Tibial nerve (tissue), 4 donors: ENCODE data around the gene CCL8. TPM values are rescaled to one million over a fixed set of nuclear protein-coding genes. Genes with fewer than 3 reads are reported as not detected.

Experiments
- DNase-seq, 2 donors: peaks; one replicate each; pipeline ENCODE4 v3.0.0-alpha.2; 2019; ENCODE audit warnings: low spot score in 2 of 2
- H3K27ac ChIP-seq, 4 donors: fragments of 200-600 bp; sonication (generic) in 3 of 4; one replicate each; pipeline ENCODE4 v1.5.1; 2017 to 2019; ENCODE audit warnings: mild to moderate bottlenecking in 1 of 4
- H3K27me3 ChIP-seq, 2 donors: fragments of 200-600 bp; sonication (generic) in 1 of 2; one replicate each; pipeline versions ENCODE4 v1.5.1 to v1.6.0; 2017 to 2019
- H3K36me3 ChIP-seq, 3 donors: fragments of 200-600 bp; sonication (generic); one replicate each; pipeline ENCODE4 v1.5.1; 2018 to 2019
- H3K4me1 ChIP-seq, 4 donors: fragments of 200-600 bp; sonication (generic) in 3 of 4; one replicate each; pipeline ENCODE4 v1.5.1; 2017 to 2019
- H3K4me3 ChIP-seq, 4 donors: fragments of 200-600 bp; sonication (generic) in 3 of 4; one replicate each; pipeline ENCODE4 v1.5.1; 2017 to 2019; ENCODE audit warnings: mild to moderate bottlenecking in 1 of 4, moderate library complexity in 1 of 4
- H3K9me3 ChIP-seq, 4 donors: fragments of 200-600 bp; sonication (generic) in 3 of 4; one replicate each; pipeline ENCODE4 v1.5.1; 2017 to 2019
- CTCF ChIP-seq, 5 experiments: fragments of 200-600 bp in 3 of 5; fragments of 450-650 bp in 2 of 5; sonication (generic) in 3 of 5; IDR thresholded peaks; one replicate each; pipeline ENCODE4 v1.5.1; 2016 to 2019; ENCODE audit warnings: antibody characterized with exemption in 5 of 5, mild to moderate bottlenecking in 3 of 5, moderate library complexity in 2 of 5
- EP300 ChIP-seq, 2 donors: sonication (generic); formaldehyde crosslinking; IDR thresholded peaks; one replicate each; pipeline ENCODE4 v1.6.1; 2017; ENCODE audit warnings: antibody characterized with exemption in 2 of 2, mild to moderate bottlenecking in 1 of 2
- POLR2A ChIP-seq, 2 donors: fragments of 450-650 bp; IDR thresholded peaks; one replicate each; pipeline ENCODE4 v1.6.1; 2017; ENCODE audit warnings: antibody characterized with exemption in 2 of 2, mild to moderate bottlenecking in 2 of 2, moderate library complexity in 2 of 2
- WGBS, 2 donors: methylation state at CpG; one replicate each; pipeline ENCODE4 v1.1.5; 2018; 5-methylcytosine and 5-hydroxymethylcytosine counted together
- total RNA-seq, 4 donors: library from RNA; depleted of rRNA; stranded (reverse); fragments of >200 nt; gene quantifications; one replicate each; pipeline ENCODE4 v1.1.0, GENCODE V29; 2016

The CCL8 gene
- total RNA-seq, 4 donors from 2014 or later, result not detected

- no peak overlapping the region for H3K4me3 ChIP-seq
- H3K36me3 ChIP-seq, result no peaks in the 10 kb centered on the region
- no peak overlapping the region for H3K27ac ChIP-seq
- no peaks in the 10 kb centered on the region for H3K27me3 ChIP-seq
- H3K9me3 ChIP-seq, result no peaks in the 10 kb centered on the region
- no peak for TF ChIP-seq EP300 (IDR thresholded peaks at IDR 0.05)
- no peak for TF ChIP-seq POLR2A (IDR thresholded peaks at IDR 0.05)
- TF ChIP-seq CTCF (IDR thresholded peaks at IDR 0.05), result no peak
- DNase-seq, result no peak
- H3K4me1 ChIP-seq, result peaks cover 0 to 45% (median 6%) of the 10 kb centered on the region in 4 donors
- WGBS, 2 donors, result 95% methylated on average over 4 of the region's 4 CpGs
Measured at GRCh38 chr17:34305061-34305460, 14.2 kb upstream of the CCL8 start.

- no peak overlapping the region for H3K27ac ChIP-seq
- H3K9me3 ChIP-seq, result no peaks in the 10 kb centered on the region
- TF ChIP-seq POLR2A (IDR thresholded peaks at IDR 0.05) (no peak), EP300 (IDR thresholded peaks at IDR 0.05) (no peak), CTCF (IDR thresholded peaks at IDR 0.05) (no peak)
- H3K27me3 ChIP-seq, result no peaks in the 10 kb centered on the region
- no peak for DNase-seq
- peaks cover 0 to 39% (median 6%) of the 10 kb centered on the region in 4 donors for H3K4me1 ChIP-seq
- no peaks in the 10 kb centered on the region for H3K36me3 ChIP-seq
- no peak overlapping the region for H3K4me3 ChIP-seq
Measured at GRCh38 chr17:34305606-34306005, 13.6 kb upstream of the CCL8 start.

GRCh38 chr17:34306466-34306865 lies 12.8 kb upstream of the CCL8 start:
- peak in 1 of 2 donors; percentile 29 for DNase-seq

GRCh38 chr17:34307110-34307509 lies 12.1 kb upstream of the CCL8 start:
- peak; percentile 30 to 62 for DNase-seq
- Histone ChIP-seq H3K27ac (peak overlapping the region in 2 of 4 donors; percentile 21 to 41), H3K4me3 (no peak overlapping the region), H3K27me3 (no peaks in the 10 kb centered on the region), H3K4me1 (peaks cover 0 to 36% (median 6%) of the 10 kb centered on the region in 4 donors), H3K36me3 (no peaks in the 10 kb centered on the region), H3K9me3 (no peaks in the 10 kb centered on the region)
- WGBS, 2 donors, result 47 to 48% methylated on average over 3 of the region's 3 CpGs
- TF ChIP-seq EP300 (IDR thresholded peaks at IDR 0.05), result peak in 1 of 2 donors; percentile 70
- no peak for TF ChIP-seq POLR2A (IDR thresholded peaks at IDR 0.05)

More at GRCh38 chr17:34306466-34306865, 12.8 kb upstream of the CCL8 start:
- no peaks in the 10 kb centered on the region for H3K27me3 ChIP-seq
- peak overlapping the region in 1 of 4 donors; percentile 41 for H3K27ac ChIP-seq
- TF ChIP-seq EP300 (IDR thresholded peaks at IDR 0.05), result no peak
- TF ChIP-seq CTCF (IDR thresholded peaks at IDR 0.05), result peak in 3 of 5 experiments; percentile 42 to 49 (median 45)
- WGBS, 2 donors, result 52 to 66% methylated on average over 3 of the region's 3 CpGs
- H3K4me3 ChIP-seq, result no peak overlapping the region
- H3K9me3 ChIP-seq, result no peaks in the 10 kb centered on the region
- no peaks in the 10 kb centered on the region for H3K36me3 ChIP-seq
- peaks cover 0 to 33% (median 6%) of the 10 kb centered on the region in 4 donors for H3K4me1 ChIP-seq

- DNase-seq, result no peak
- H3K9me3 ChIP-seq, result no peaks in the 10 kb centered on the region
- H3K36me3 ChIP-seq, result no peaks in the 10 kb centered on the region
- H3K4me3 ChIP-seq, result no peak overlapping the region
- H3K27ac ChIP-seq, result peak overlapping the region in 1 of 4 donors; percentile 32
- TF ChIP-seq EP300 (IDR thresholded peaks at IDR 0.05), result no peak
- TF ChIP-seq POLR2A (IDR thresholded peaks at IDR 0.05), result no peak
- TF ChIP-seq CTCF (IDR thresholded peaks at IDR 0.05), result no peak
- H3K4me1 ChIP-seq, result peaks cover 0 to 49% (median 8%) of the 10 kb centered on the region in 4 donors
- no peaks in the 10 kb centered on the region for H3K27me3 ChIP-seq
Measured at GRCh38 chr17:34308371-34308770, 10.9 kb upstream of the CCL8 start.

GRCh38 chr17:34311291-34311690 lies 7.9 kb upstream of the CCL8 start:
- H3K27ac ChIP-seq, result no peak overlapping the region
- H3K9me3 ChIP-seq, result no peaks in the 10 kb centered on the region
- H3K36me3 ChIP-seq, result no peaks in the 10 kb centered on the region
- no peaks in the 10 kb centered on the region for H3K27me3 ChIP-seq
- no peak for DNase-seq
- H3K4me3 ChIP-seq, result no peak overlapping the region
- 78 to 81% methylated on average over 7 of the region's 7 CpGs for WGBS, 2 donors
- peaks cover 0 to 64% (median 19%) of the 10 kb centered on the region in 4 donors for H3K4me1 ChIP-seq
- TF ChIP-seq EP300 (IDR thresholded peaks at IDR 0.05) (no peak), POLR2A (IDR thresholded peaks at IDR 0.05) (no peak), CTCF (IDR thresholded peaks at IDR 0.05) (no peak)
